K562 (cell line): ENCODE data around the gene TXNDC15. TPM values are rescaled to one million over a fixed set of nuclear protein-coding genes. Genes with fewer than 3 reads are reported as not detected.

Source experiments
- ARID1B ChIP-seq: fragments of 450-650 bp; IDR thresholded peaks from 2 replicates; pipeline ENCODE4 v1.6.1; 2016; ENCODE audit warnings: antibody characterized with exemption, mild to moderate bottlenecking, inconsistent platforms
- ARID4B ChIP-seq: sonication (generic); formaldehyde crosslinking; IDR thresholded peaks from 2 replicates; pipeline ENCODE4 v1.8.0; 2022; ENCODE audit warnings: mild to moderate bottlenecking, missing genetic modification reagents
- ETV5 ChIP-seq: sonication (generic); formaldehyde crosslinking; IDR thresholded peaks from 2 replicates; pipeline ENCODE4 v1.4.0; 2020; ENCODE audit warnings: low read depth, mild to moderate bottlenecking, missing genetic modification reagents
- HIVEP1 ChIP-seq: fragments of 250-450 bp; sonication (Bioruptor Pico); IDR thresholded peaks from 2 replicates; pipeline ENCODE4 v1.4.0; 2020; ENCODE audit warnings: mild to moderate bottlenecking
- MIER1 ChIP-seq: fragments of 450-650 bp; IDR thresholded peaks from 2 replicates; pipeline ENCODE4 v1.6.1; 2016; ENCODE audit warnings: antibody characterized with exemption, mild to moderate bottlenecking, low read depth
- MYNN ChIP-seq, 2 experiments: sonication (generic); formaldehyde crosslinking in 1 of 2; IDR thresholded peaks; 2 replicates each; pipeline versions ENCODE4 v1.5.0 to v1.6.1; 2016 to 2020; ENCODE audit warnings: antibody characterized with exemption in 1 of 2, missing genetic modification reagents in 1 of 2
- POLR2H ChIP-seq: IDR thresholded peaks from 2 replicates; pipeline ENCODE4 v1.6.1; 2016; ENCODE audit warnings: missing genetic modification characterization, low read depth, mild to moderate bottlenecking, control low read depth, missing compliant biosample characterization, moderate library complexity
- RFX5 ChIP-seq: IDR thresholded peaks from 2 replicates; pipeline ENCODE4 v1.6.1; 2011; ENCODE audit warnings: low read depth, mild to moderate bottlenecking, improper control_type of control experiment, low read length
- SP2 ChIP-seq: IDR thresholded peaks from 2 replicates; pipeline ENCODE4 v1.6.1; 2011; ENCODE audit warnings: mild to moderate bottlenecking, low read depth, low read length, moderate library complexity; ENCODE audit not compliant: poor library complexity, severe bottlenecking; ENCODE audit errors: extremely low read depth
- TCF3 ChIP-seq: sonication (generic); formaldehyde crosslinking; IDR thresholded peaks from 2 replicates; pipeline ENCODE4 v1.4.0; 2020; ENCODE audit warnings: mild to moderate bottlenecking, missing genetic modification reagents
- ZNF407 ChIP-seq: fragments of 450-650 bp; IDR thresholded peaks from 2 replicates; pipeline ENCODE4 v1.6.1; 2016; ENCODE audit warnings: low read depth
- ZSCAN29 ChIP-seq: fragments of 450-650 bp; IDR thresholded peaks from 2 replicates; pipeline ENCODE4 v1.6.1; 2017
- ZZZ3 ChIP-seq: fragments of 450-650 bp; IDR thresholded peaks from 2 replicates; pipeline ENCODE4 v1.6.1; 2016; ENCODE audit warnings: antibody characterized with exemption, mild to moderate bottlenecking, moderate library complexity
- polyA plus RNA-seq, 8 experiments: library from polyadenylated mRNA; depleted of rRNA in 4 of 8; stranded (reverse) in 5 of 8; unstranded in 3 of 8; fragments of >200 nt; fragmentation: Nextera tagmentation in 2 of 8; fragmentation: Illumina TruSeq in 1 of 8; extraction: Ambion mirVana in 2 of 8; extraction: Trizol in 1 of 8; gene quantifications; 2 replicates each; pipeline versions ENCODE4 v1.2.1 to v1.2.3, GENCODE V29; 2011 to 2014; ENCODE audit warnings: inconsistent platforms in 1 of 8, missing spikeins in 1 of 8
- total RNA-seq, 7 experiments: library from RNA; depleted of rRNA in 6 of 7; stranded (reverse); fragments of >200 nt in 6 of 7; fragmentation: Illumina TruSeq in 2 of 7; extraction: Trizol in 2 of 7; gene quantifications; 2 replicates each; pipeline versions ENCODE4 v1.2.1 to v1.2.3, GENCODE V29; 2011 to 2021; ENCODE audit warnings: low replicate concordance in 1 of 7
- TF ChIP-seq, protein P1 (sequence below): sonication (generic); formaldehyde crosslinking; IDR thresholded peaks from 2 replicates; pipeline ENCODE4 v1.8.0; 2022; ENCODE audit warnings: mild to moderate bottlenecking, missing genetic modification reagents

Gene TXNDC15
- total and polyA plus RNA-seq, 9 of the 15 experiments (the other 6 are each of a cell fraction or from before 2014, with no cell fraction given) = 3.0 to 15.4 (median 12.3) TPM

DNA sequence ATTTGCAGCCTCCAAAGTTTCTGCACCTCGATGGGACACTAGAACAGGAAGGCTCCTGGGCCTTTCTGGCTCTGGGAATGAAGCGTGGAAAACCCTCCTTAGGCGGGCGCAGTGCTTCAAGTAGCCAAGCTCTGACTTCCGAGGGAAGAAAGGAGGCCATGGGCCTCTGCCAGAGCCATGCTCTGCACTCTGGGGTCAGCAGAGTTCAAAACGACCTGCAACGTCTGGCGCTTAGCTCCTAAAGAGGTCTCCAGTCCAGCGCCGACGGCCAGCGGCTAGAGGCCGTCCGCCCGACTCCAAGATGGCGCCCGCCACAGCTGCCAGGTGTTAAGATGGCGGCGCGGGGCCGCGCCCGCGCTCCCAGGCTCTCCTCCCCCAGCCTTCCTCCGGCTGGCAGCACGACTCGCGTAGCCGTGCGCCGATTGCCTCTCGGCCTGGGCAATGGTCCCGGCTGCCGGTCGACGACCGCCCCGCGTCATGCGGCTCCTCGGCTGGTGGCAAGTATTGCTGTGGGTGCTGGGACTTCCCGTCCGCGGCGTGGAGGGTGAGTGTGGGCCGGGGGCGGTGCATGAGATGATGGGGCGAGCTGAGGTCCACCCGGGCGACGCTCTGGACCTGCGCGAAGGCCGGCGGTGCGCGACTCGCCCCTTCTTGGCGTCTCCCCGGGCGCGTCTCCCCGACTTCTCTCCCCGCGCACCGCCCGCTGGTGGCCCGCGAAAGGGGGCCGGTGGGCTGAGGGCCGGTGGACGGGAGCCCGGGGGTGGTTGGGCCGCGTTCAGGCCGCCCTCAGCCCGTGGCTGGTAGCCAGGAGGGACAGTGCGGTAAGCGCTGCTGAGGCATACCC lies at the start of gene TXNDC15 (continued):
- TF ChIP-seq ARID4B (CRISPR knock-in tag) (peak; percentile 56), ZSCAN29 (no peak), SP2 (no peak), POLR2H (tag) (peak; percentile 67; the same call in 1 of the 2 replicates), ETV5 (CRISPR knock-in tag) (peak; percentile 73), HIVEP1 (CRISPR knock-in tag) (no peak), ARID1B (no peak; the same call in 1 of the 2 replicates), MIER1 (no peak), ZNF407 (no peak), ZZZ3 (no peak), TCF3 (no peak), MYNN (IDR thresholded peaks at IDR 0.05) (no peak), MYNN (CRISPR knock-in tag; IDR thresholded peaks at IDR 0.05) (no peak), RFX5 (no peak)
- TF ChIP-seq, protein P1, sequence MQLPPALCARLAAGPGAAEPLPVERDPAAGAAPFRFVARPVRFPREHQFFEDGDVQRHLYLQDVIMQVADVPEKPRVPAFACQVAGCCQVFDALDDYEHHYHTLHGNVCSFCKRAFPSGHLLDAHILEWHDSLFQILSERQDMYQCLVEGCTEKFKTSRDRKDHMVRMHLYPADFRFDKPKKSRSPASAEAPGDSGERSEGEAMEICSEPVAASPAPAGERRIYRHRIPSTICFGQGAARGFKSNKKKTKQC (CRISPR knock-in tag) = peak; percentile 71; the same call in 1 of the 2 replicates
